Spleen (tissue), 11 donors: ENCODE data around the gene GMDS. TPM values are rescaled to one million over a fixed set of nuclear protein-coding genes. Genes with fewer than 3 reads are reported as not detected.

Experiments used
- DNase-seq: peaks from one replicate; pipeline ENCODE4 v3.0.0-alpha.2; 2020
- H3K27ac ChIP-seq, 8 donors: fragments of 200-600 bp; sonication (generic) in 7 of 8; 1 replicate in 4 of 8; 2 replicates in 4 of 8; pipeline versions ENCODE4 v1.5.0 to v1.8.0; 2016 to 2021; ENCODE audit warnings: inconsistent platforms in 4 of 8, mild to moderate bottlenecking in 4 of 8, moderate library complexity in 1 of 8
- H3K27me3 ChIP-seq, 7 donors: fragments of 200-600 bp; sonication (generic) in 6 of 7; replicated peaks in 1 of 7; 1 replicate in 4 of 7; 2 replicates in 3 of 7; pipeline versions ENCODE4 v1.5.0 to v1.8.0; 2016 to 2021; ENCODE audit warnings: inconsistent platforms in 3 of 7, mild to moderate bottlenecking in 1 of 7
- H3K36me3 ChIP-seq, 6 donors: fragments of 200-600 bp; sonication (generic) in 5 of 6; 1 replicate in 4 of 6; 2 replicates in 2 of 6; pipeline versions ENCODE4 v1.5.0 to v1.8.0; 2016 to 2021; ENCODE audit warnings: inconsistent platforms in 2 of 6
- H3K4me1 ChIP-seq, 6 donors: fragments of 200-600 bp; sonication (generic) in 5 of 6; 1 replicate in 3 of 6; 2 replicates in 3 of 6; pipeline versions ENCODE4 v1.5.0 to v1.8.0; 2016 to 2021; ENCODE audit warnings: inconsistent platforms in 3 of 6
- H3K4me3 ChIP-seq, 8 donors: fragments of 200-600 bp; sonication (generic) in 7 of 8; 1 replicate in 4 of 8; 2 replicates in 4 of 8; pipeline versions ENCODE4 v1.5.0 to v1.8.0; 2016 to 2021; ENCODE audit warnings: inconsistent platforms in 4 of 8, mild to moderate bottlenecking in 4 of 8, moderate library complexity in 2 of 8
- H3K9me3 ChIP-seq, 8 donors: fragments of 200-600 bp; sonication (generic) in 7 of 8; 1 replicate in 4 of 8; 2 replicates in 4 of 8; pipeline versions ENCODE4 v1.5.0 to v1.8.0; 2016 to 2021; ENCODE audit warnings: inconsistent platforms in 4 of 8
- POLR2A ChIP-seq, 3 donors: fragments of 450-650 bp; IDR thresholded peaks; one replicate each; pipeline ENCODE4 v1.5.1; 2017; ENCODE audit warnings: antibody characterized with exemption in 3 of 3, mild to moderate bottlenecking in 1 of 3
- POLR2AphosphoS5 ChIP-seq, 3 donors: sonication (generic); formaldehyde crosslinking; IDR thresholded peaks; one replicate each; pipeline ENCODE4 v1.5.1; 2017; ENCODE audit warnings: antibody characterized with exemption in 3 of 3
- WGBS, 5 donors: extraction: QIAGEN DNeasy Blood & Tissue Kit in 3 of 5; methylation state at CpG; one replicate each; pipeline versions ENCODE4 v1.1.5 to v1.1.7; 2013 to 2018; 5-methylcytosine and 5-hydroxymethylcytosine counted together
- intact Hi-C: fragments of 100-400 bp; cut with DNase I; formaldehyde crosslinking; loops from one replicate; pipeline ENCODE4 v1.15.0; 2023; ENCODE audit warnings: low total_unique reads
- polyA plus RNA-seq, 3 donors: library from polyadenylated mRNA; stranded (reverse); fragments of 200-250 nt; gene quantifications; one replicate each; pipeline ENCODE4 v1.2.1, GENCODE V29; 2013
- total RNA-seq, 7 donors: library from RNA; depleted of rRNA in 3 of 7; stranded (reverse); fragments of >200 nt in 3 of 7; fragmentation: NEBNext Ultra II Directional in 4 of 7; extraction: Animal tissue kit (Norgen Biotek cat#: 25700) in 4 of 7; gene quantifications; one replicate each; pipeline versions ENCODE4 v1.1.0 to v1.2.1, GENCODE V29; 2016 to 2021
- TF ChIP-seq, protein P1 (sequence below), 11 experiments: fragments of 200-600 bp in 7 of 11; fragments of 450-650 bp in 4 of 11; sonication (generic) in 4 of 11; IDR thresholded peaks in 8 of 11; conservative IDR thresholded peaks in 3 of 11; 1 replicate in 7 of 11; 2 replicates in 4 of 11; pipeline versions ENCODE4 v1.4.0 to v1.8.0; 2016 to 2021; ENCODE audit warnings: antibody characterized with exemption in 11 of 11, inconsistent platforms in 4 of 11, mild to moderate bottlenecking in 1 of 11
- donor health status: healthy with polysubstance abuse.
- donor health status: DM: no; HTN: no; CAD: no; lungs with moderate emphysema.
- donor health status: DM: no; HTN: no; CAD: no.
- donor health status: Bipolar disorder and iron deficiency.
- donor health status: healthy.
- donor health status: DM: no; HTN: no; CAD: no.
- donor health status: DM: yes; HTN: yes; CAD: no.

Gene GMDS
- total and polyA plus RNA-seq, 10 donors: 9.1 to 30.8 (median 17.7) TPM

DNA sequence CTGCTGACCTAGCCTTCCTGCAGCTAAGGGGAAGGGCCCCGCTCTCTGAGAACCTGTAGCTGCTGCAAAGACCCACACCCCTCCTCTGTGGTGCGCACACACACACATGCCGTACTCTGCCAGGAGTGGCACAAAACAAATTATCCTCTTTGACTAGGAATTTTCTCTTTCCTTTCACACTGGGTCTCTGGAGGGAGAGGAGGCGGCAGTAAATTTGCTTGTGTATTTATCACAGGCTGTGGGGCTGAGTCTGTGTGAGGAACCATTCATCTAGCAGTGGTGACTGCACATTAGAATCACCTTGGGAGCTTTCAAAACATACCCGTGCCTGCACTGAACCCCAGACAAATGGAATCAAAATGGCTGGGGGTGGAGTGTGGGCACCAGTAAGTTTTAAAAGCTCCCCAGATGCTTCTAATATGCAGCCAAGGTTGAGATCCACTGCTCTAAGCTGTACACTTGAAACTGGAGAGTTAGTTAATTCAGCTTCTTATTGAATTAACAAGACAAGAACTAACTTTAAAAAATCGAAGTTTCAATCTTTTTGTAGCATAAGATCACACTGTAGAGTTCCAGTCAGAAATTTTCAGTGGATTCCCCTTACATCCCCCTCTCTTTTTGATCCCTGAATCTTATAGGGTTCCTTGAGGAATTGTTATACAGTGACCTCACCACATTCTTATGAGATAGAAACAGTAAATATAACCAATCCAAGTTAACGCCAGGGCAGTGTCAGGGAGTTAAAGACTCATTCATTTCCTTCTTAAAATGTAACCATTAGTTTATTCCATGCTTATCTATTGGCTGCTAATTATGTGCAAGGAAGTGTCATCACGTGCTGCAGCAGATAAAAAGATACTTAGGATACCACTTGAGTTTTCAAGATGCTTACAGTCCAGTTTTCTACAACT is 29.8 kb upstream of the GMDS start:
- intact Hi-C loops: no loop called here
- H3K9me3 ChIP-seq: peaks cover 0 to 23% (median 17%) of the 10 kb centered on the region in 8 donors
- no peak overlapping the region for H3K4me3 ChIP-seq
- H3K27me3 ChIP-seq: no peaks in the 10 kb centered on the region
- WGBS, 5 donors: 87 to 89% (median 88%) methylated on average over 8 of the region's 8 CpGs
- TF ChIP-seq, protein P1, sequence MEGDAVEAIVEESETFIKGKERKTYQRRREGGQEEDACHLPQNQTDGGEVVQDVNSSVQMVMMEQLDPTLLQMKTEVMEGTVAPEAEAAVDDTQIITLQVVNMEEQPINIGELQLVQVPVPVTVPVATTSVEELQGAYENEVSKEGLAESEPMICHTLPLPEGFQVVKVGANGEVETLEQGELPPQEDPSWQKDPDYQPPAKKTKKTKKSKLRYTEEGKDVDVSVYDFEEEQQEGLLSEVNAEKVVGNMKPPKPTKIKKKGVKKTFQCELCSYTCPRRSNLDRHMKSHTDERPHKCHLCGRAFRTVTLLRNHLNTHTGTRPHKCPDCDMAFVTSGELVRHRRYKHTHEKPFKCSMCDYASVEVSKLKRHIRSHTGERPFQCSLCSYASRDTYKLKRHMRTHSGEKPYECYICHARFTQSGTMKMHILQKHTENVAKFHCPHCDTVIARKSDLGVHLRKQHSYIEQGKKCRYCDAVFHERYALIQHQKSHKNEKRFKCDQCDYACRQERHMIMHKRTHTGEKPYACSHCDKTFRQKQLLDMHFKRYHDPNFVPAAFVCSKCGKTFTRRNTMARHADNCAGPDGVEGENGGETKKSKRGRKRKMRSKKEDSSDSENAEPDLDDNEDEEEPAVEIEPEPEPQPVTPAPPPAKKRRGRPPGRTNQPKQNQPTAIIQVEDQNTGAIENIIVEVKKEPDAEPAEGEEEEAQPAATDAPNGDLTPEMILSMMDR (IDR thresholded peaks at IDR 0.05 in 8 of 11, conservative IDR thresholded peaks at IDR 0.05 in 3 of 11): no peak
- no peak for TF ChIP-seq POLR2AphosphoS5 (IDR thresholded peaks at IDR 0.05)
- no peak for TF ChIP-seq POLR2A (IDR thresholded peaks at IDR 0.05)
- H3K27ac ChIP-seq: no peak overlapping the region
- DNase-seq: no peak
- H3K4me1 ChIP-seq: no peaks in the 10 kb centered on the region
- H3K36me3 ChIP-seq: peaks cover 0 to 65% (median 27%) of the 10 kb centered on the region in 6 donors

DNA sequence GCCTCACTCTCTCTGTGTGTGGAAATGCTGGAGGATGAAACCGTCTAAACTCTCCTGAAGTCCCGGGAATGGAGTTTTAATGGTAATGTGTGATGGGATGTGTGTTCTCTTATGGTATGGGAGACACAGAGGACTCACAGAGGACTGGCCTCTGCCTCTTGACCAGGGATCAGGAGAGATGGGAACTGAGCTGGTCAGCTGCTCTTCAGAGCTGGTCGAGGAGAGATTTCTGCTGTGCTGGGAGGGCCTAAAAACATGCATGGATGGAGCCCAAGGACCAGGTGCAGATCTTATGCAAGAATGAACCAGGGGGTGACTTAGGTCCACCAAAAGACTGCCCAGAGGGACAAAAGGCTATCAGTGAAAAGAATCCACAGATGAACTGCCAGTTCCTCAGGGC is 27.3 kb upstream of the GMDS start:
- DNase-seq: no peak
- H3K27ac ChIP-seq: no peak overlapping the region
- no peaks in the 10 kb centered on the region for H3K4me1 ChIP-seq
- TF ChIP-seq, protein P1 (IDR thresholded peaks at IDR 0.05 in 8 of 11, conservative IDR thresholded peaks at IDR 0.05 in 3 of 11): no peak
- H3K27me3 ChIP-seq: no peaks in the 10 kb centered on the region
- peaks cover 0 to under 1% (median 0%) of the 10 kb centered on the region in 8 donors for H3K9me3 ChIP-seq
- no peak overlapping the region for H3K4me3 ChIP-seq
- 91 to 100% (median 96%) methylated on average over 3 of the region's 3 CpGs for WGBS, 5 donors
- intact Hi-C loops: no loop called here
- peaks cover 0 to 75% (median 28%) of the 10 kb centered on the region in 6 donors for H3K36me3 ChIP-seq

DNA sequence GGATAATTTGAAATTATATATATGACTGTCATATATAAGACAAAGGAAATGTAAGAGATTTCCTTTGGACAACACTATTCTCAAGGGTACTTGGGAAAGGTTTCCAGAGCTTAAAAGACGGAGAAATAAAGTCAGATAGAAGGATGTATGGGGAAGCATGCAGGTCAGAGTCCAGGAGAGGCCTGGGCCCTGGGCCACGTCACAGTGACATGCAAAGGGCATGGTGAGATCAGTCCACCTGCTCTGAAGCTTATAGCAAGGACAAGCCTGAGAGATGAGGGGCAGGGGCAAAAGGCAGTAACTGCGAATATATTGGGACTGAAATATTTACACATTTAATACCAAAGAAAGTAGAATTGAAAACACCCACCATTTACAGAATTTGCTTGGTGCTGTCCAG is 24.6 kb upstream of the GMDS start:
- Histone ChIP-seq H3K4me1 (no peaks in the 10 kb centered on the region), H3K27me3 (no peaks in the 10 kb centered on the region), H3K4me3 (no peak overlapping the region), H3K9me3 (no peaks in the 10 kb centered on the region), H3K27ac (no peak overlapping the region), H3K36me3 (peaks cover 0 to 90% (median 28%) of the 10 kb centered on the region in 6 donors)
- DNase-seq: no peak
- intact Hi-C loops: no loop called here
- 93 to 99% (median 96%) methylated on average over 3 of the region's 3 CpGs for WGBS, 5 donors
- TF ChIP-seq POLR2A (IDR thresholded peaks at IDR 0.05): no peak
- TF ChIP-seq POLR2AphosphoS5 (IDR thresholded peaks at IDR 0.05): no peak
- TF ChIP-seq, protein P1 (IDR thresholded peaks at IDR 0.05 in 8 of 11, conservative IDR thresholded peaks at IDR 0.05 in 3 of 11): no peak

DNA sequence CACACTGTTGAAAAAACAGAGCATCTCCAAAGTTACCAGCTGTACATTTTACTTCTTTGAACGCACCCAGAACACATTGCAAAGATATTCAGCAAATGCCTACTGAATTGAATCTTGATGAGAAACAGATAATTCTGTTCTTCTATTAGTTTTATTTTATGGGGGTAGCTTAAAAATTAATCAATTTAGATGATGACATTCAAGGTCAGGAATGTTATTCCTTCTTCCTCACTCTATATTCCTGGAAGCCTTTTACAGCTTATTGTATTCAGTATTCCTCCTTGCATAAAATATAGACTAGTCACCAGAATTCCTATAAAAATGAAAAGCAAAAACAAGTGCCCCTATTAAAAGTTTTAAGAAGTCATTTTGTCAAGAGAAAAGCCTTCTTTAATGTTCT is 21.4 kb upstream of the GMDS start:
- H3K27ac ChIP-seq: no peak overlapping the region
- intact Hi-C loops: no loop called here
- no peaks in the 10 kb centered on the region for H3K9me3 ChIP-seq
- H3K4me3 ChIP-seq: no peak overlapping the region
- H3K27me3 ChIP-seq: no peaks in the 10 kb centered on the region
- TF ChIP-seq POLR2AphosphoS5 (IDR thresholded peaks at IDR 0.05): no peak
- TF ChIP-seq, protein P1 (IDR thresholded peaks at IDR 0.05 in 8 of 11, conservative IDR thresholded peaks at IDR 0.05 in 3 of 11): no peak
- no peak for TF ChIP-seq POLR2A (IDR thresholded peaks at IDR 0.05)
- peaks cover 0 to 73% (median 6%) of the 10 kb centered on the region in 6 donors for H3K36me3 ChIP-seq
- DNase-seq: no peak
- WGBS, 5 donors: 95 to 99% (median 96%) methylated on average over 1 of the region's 1 CpG
- no peaks in the 10 kb centered on the region for H3K4me1 ChIP-seq
